ENCODE data around the gene TEX19.
A peak's percentile ranks its signal among the peaks of the same experiment; 100 is the strongest.

Gene TEX19

DNA sequence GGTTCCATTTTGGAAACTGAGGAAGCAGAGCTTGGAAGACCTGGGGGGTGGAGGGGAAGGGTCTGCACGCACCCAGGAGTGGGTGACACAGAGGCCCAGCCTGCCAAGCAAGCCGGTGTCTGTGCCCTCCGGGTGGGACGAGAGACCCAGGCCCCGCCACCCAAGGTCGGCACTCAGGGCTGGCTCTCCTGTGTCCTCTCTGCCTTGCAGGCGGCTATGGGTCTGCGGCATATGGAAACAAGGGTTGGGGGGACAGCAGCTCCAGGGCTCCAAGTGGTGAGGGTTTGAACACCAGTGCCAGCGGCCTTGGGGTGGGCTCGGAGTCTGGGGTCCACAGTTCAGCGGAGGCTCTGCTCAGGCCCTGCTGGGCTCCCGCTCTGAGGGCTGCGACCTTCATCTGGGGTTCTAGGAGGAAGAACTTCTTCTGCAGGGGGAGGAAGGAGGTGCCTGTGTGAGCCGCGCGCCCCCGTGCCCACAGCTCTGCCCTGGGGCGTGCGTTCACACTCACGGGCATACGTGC lies 37.0 kb upstream of the TEX19 start:
- DNase-seq = no peak

DNA sequence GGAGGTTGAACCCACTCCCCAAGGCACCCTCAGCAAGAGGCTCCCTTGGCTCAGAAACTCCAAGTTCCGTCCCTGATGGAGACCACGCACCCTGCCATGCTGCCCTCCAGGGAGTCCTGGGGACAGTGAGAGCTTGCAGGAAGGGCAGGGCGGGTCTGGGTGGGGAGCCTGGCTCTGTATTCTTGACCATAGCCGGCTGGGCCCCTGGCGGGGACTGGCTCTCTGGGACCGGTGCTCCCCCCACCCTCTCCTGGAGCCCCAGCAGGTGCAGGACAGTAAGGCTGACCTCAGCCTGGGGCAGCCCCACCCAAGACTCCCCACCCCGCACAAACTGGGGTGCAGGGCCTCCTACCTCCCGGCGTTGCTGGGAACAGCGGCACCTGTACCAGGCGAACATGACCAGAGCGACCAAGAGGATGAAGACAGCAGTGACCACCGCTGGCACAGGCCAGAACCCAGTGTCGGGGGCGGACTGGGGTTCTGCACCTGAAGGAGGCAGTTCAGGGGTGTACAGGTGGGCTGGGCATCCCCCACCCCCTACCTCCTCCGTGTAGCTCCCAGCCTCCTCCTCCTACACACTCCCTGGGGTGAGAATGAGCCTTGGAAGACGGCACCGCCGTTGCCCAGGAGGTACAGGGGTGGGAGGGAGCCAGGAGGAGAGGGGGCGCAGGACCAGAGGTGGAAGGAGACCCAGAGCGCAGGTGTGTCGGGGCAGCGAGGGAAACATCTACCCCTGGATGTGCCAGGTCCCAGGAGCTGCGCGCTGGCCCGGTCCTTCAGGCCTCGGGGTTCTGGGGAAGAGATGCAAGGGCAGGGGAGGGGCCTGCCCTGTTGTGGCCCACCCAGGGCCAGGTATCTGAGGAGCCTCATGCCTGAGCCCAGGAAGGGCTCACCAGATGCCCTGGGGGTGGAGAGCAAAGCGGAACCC lies 36.3 kb upstream of the TEX19 start:
- no peak for DNase-seq

DNA sequence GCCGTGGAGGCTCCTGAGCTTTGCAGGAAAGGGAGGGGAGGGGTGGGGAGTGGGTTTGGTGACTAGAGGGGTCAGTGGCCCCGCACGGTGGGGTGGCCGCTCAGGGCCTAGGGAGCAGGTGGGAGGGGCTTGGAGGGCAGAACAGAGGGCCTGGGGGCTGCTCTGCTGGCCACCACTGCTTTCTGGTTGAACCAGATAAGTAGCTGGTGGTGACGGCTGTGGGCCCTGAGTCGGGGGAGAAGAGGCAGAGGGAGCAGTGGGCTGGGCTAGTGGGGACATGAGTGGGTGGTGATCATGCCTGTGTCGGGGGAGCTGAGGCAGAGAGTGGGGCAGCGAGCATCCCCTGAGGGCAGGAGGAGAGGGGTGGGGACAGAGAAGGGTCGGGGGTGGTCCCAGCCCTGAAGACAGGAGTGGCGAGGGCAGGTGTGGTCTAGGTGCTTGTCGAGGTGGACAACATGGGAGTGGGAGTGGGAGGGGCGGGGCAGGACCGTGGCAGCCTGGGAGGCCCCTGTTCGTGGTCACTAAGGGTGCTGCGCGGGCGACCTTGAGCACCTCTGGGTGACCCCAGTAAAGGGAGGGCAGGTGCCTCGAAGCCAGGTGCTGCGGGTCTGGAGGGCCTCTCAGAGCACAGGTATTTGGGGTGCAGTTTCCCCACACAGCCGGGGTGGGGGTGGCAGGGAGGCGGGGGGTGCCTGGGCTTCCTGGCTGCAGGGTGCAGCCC lies 35.4 kb upstream of the TEX19 start:
- no peak for DNase-seq

DNA sequence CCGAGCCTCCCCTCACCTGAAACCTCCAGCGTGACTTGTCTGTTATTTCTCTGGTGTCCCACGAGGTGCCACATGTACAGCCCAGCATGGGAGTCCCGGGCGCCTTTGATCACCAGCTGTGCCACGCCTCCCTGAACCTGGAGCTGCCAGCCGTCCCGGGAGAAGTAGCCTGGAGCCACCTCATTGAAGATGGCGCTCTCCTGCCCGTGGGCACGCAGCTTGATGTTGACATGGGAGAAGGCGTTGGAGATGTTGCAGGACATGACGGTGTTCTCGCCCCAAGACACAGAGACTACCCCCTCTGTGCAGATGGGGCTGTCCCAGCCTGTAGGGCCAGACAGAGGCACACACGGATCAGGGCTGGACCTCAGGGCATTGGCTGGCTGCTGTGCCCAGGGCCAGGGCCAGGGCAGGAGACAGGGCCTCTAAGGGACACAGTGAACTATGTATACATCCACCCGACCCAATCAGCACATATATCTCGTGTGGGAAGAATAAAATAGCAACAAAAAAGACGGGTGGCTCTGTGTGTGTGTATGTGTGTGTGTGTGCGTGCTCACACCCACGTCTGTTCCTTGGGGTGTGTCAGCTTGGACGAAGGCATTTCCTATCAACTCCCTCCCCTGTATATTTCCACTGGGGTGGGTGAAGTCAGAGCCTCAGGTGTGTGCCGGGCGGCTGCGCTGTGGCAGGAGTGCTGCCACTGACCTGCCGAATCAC lies 34.3 kb upstream of the TEX19 start:
- peak; percentile 27 for DNase-seq

DNA sequence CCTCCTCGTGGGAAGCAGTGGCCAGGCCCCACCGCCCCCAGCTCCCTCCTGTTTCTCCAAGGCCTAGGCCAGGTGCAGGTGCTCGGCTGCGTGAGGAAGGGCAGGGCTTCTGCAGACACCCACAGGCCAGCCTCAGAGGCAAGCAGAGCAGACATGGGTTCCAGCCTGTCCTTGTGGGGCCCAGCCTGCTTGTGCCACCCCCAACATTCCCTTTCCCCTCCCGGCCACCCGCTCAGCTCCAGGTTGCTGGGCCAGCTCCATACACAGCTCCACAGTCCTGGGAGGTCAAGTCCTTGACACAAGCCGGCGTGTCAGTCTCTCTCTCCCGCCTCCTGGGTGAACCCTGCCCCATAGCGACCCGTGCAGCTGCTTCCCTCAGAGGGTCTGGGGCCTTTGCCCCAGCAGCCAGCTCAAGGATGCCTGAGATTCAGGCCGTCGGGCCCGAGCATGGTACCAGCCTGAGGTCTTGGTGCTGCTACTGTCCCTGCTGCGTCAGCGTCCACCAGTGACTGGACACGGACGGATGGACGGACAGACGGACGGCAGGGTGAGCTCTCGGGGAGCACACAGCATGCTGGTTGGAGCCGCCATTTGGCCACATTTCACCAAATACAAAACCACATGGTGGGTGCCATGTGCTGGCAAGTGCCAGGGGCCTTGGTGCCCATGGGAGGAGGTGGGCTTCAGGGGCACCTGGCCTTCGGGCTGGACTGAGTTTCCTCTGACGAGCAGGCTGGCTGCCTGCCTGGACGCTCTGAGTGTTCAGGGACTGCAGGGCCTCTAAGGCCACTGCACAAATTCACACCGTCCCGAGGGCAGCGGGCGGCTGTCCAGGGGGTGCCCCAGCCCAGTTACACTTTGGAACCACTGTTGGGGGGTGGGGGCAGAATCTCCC lies 33.5 kb upstream of the TEX19 start:
- DNase-seq = no peak

DNA sequence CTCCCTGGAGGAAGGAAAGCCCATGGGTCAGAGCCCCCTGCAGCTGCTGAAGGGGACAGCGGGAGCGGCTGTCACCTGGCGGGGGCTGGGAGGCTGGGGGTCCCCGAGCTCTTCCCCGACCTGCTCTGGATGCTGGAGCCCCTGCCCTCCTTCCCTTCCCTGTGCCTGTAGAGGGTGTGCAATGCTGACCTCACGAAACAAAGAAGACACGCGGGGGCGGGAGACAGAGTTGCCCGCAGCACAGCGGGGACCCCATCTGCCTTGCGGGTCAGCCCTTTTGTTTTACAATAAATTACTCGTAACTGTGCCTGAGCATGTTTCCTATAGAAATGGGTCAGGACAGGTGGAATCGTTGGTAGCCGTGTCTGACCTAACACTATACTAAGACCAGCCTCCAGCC lies 31.8 kb upstream of the TEX19 start:
- DNase-seq = no peak

DNA sequence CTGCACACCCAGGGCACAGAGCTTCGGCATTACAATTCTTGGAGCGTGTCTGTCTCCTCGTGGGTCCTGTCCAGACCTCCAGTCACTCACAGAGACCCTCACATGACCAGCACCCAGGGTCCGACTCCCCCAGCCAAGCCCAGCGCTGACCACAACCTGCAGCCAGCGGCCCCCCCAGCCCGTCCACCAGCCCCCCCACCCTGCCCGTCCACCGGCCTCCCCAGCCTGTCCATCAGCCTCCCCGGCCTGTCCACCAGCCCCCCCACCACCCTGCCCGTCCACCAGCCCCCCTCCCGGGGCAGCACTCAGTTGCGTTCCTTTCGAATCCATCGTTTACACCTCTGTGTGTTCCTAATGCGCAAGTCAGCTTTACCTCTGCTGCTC lies 31.3 kb upstream of the TEX19 start:
- DNase-seq = no peak

DNA sequence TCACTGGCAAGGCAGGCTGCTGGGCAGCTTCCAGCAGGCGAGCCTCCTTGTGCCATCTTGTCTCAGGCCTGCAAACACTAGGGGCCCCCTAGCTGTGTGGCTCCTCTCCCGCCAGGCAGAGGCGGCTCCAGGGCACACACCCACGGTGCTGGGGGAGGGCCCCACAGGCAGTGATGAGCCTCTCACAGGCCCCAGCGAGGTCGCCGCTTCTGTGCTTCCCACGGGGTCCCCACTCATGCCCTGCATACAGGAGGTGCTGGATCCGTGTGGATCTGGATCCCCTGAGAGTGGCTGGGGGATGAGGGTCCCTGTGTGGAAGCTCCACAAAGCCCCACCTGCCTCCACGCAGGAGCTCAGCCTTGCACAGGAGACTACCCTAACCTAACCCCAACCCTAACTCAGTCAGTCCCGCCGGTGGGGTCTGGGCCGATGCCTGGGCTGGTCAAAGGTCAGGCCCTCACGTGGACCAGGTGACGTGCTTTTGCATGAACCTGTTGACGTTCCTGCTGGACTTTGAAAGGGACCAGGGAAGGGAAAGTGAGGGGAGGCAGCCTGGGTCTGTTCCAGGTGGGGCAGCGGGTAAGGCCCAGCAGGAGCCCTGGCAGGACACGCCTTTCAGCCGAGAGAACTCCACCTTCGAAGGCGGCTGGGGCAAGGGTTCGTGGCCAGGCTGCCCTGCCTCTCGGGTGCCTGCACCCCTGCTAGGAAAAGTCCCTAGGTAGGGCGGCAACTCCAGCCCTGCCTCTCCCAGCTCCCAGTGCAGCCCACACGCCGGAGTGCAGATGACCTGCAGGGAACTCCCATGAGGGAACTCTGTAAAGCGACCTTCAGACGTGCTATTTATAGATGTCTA lies 30.7 kb upstream of the TEX19 start:
- no peak for DNase-seq

DNA sequence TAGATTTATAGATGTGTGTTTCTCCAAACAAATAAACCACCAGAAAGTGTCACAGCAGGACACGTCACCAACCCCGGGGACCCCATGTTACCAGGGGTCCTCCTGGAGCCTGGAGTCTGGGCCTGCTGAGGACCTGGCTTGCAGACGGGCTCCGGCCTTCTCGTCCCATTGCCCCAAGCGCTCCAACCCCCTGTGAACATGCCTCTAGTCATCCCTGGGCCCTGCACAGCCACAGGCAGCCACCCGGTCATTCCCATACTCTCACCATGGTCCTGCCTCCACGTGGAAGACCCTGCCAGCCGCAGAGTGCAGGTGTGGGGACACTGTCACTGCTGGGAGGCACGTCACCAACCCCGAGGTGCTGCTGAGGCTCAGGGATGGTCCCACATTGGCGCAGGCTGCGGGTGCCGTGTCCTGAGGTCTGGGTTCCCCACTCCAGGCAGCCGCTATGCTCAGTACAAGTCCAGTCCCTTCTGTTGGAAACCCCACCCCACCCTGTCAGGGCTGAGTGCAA lies 30.0 kb upstream of the TEX19 start:
- no peak for DNase-seq

DNA sequence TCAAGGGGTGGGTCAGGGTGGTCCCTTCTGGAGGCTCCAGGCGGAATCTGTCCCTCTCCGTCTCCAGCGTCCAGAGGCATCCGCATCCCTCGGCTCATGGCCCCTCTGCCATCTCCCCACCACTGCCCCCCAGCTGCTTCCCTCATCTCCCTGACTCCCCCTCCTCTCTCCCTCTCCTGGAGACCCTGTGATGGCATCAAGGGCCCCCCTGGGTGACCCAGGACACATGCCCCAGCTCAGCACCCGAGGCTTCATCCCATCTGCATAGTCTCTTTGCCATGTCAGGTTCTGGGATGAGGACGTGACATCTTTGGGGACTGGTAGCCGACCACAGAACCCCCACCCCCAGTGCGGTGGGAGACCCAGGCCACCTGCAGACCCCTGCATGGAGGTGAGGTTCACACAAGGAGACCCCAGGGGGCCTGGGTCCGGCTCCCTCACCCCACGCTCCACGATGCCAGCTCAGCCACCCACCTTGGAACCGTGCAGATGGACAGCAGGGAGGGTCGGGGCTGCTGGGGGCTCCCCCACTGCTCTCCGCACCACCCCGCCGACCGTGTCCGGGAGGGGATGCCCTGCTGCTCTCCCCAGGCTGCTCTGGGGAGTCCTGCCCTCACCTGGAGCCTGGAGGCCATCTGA lies 29.2 kb upstream of the TEX19 start:
- no peak for DNase-seq

DNA sequence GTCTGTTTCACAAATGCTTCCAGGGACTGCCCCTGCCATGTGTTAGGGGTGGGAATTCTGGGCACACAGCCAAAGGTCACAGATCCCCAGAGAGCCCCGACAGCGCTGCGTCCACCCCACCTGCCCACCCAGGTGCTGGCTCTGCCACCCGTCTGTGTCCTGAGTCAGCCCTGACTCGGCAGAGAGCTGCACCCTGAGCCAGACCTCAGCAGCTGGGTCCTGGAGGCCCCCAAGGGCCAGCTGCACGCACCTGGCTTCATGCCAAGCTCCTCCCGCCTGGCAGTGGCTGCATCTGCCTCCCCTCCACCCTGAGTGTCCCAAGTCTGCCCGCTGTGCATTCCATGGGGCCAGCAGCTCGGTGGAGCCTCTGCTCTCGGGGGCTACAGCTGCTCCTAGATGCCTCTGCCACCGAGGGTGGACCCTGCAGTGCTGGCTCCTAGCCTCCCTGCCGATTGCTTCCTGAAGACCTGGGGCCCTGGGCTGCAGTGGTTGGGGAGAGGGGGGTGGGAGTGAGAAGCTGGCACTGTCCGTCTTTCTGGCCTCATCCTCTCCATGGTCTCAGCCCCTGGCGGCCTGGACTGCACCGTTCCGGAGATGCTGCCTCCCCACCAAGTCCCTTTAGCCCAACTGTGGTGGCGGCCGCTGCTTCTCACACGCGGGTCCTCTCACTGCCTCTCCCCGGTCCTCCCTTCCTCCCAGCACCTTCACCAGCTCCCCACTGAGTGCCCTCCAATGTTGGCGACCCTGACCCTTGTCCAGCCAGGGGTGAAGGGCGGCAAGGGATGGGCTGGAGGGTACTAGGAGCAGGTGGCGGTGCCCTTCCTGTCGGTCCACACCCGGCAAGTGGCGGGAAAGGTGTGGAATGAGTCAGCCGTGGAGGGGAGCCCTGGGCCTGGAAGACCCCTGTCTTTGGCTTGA lies 28.5 kb upstream of the TEX19 start:
- DNase-seq = no peak

DNA sequence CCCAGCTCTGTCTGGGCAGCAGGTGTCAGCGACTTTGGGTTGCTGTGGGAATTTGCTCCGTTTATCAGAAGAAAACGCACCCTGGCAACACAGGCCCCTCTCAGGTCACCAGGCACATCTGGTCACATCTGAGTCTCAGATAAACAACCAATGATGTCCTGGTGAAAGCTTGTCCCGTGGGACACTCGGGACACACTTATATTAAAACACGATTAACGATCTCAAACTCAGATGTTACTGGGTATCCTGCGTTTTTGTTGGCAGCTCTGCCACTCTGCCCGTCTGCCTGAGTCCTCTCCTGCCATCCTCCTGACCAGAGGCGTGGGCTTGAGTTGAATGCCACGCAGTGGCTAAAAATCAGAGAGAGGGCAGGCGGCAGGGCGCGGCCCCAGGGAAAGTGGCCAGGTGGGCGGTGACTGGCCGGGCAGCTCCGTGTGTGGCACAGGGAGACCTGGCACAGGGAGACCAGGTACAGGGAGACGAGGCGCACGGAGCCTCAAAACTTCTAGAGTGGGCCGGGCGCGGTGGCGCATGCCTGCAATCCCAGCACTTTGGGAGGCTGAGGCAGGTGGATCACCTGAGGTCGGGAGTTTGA lies 27.6 kb upstream of the TEX19 start:
- DNase-seq = no peak

DNA sequence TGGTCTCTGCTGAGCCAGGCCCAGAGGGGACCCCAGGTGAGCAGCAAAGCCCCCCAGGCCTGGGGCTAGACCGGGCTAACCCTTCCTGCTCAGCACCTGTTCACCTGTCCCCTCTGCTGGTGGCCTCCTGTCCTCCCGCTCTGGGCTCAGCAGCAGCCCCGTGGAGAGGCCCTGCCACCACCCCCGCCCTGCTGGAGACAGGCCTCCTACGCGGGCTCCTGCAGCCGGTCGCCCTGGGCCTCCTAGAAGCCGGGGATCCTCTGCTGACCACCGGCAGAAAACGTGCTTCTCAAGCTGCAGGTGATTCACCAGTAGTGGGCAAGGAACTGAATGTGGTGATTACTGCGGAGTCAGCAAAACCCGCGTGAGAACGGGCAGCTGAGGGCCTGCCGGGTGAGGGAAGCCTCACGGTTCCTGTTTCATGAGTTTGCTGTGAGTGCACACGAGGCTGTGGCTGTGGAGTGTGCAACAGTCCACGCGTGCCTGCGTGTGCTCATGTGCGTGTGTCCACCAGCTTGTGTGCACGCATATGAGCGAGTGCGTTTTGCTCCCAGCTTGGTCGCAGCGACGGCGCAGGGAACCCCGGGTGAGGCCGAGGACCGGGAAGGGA lies 26.3 kb upstream of the TEX19 start:
- peak; percentile 36 for DNase-seq

DNA sequence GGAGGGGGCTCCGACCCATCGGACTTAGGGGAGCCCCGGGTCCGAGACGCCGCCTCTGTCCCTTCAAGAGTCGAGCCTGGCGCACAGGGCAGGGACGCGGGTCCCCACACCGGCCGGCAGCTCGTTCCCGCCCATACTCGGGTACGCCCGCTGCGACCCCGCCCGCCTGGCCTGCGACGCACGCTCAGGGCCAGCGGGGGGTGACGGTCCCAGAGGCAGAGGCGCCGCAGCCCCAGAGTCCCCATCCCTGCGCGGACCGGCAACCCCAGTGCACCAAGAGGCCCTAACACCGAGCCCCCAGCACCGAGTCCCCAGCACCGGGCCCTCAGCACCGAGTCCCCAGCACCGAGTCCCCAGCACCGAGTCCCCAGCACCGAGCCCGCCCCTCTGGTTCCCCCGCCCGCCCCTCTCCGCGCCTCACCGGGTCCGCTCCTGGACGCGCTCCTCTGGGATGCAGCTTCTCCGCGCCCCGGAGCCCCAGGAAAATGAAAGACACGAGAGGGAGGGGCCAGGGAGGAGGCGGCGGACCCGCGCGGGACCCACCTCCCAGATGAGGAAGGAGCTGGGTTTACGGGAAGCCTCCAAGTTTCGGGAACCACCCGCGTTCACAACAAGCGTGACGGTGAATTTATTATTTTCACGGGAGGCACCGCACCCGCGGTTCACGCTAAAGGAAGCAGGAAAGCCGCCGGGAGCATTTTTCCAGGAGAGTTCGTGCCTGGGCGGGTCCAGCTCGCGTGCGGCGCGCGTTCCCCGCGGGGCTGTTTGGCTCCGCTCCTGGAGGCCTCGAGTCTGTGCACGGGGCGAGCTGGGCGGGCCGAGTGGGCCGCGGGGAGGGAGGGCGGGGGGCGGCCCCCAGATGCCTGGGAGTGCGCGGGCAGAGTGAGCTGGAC lies 25.5 kb upstream of the TEX19 start, which contains the start of gene SECTM1:
Gene SECTM1, minus strand, starts transcription at position 488 of the 893 bp plus-strand sequence. CDS start 6,526 bp downstream, outside the sequence.
- DNase-seq = peak; percentile 20

DNA sequence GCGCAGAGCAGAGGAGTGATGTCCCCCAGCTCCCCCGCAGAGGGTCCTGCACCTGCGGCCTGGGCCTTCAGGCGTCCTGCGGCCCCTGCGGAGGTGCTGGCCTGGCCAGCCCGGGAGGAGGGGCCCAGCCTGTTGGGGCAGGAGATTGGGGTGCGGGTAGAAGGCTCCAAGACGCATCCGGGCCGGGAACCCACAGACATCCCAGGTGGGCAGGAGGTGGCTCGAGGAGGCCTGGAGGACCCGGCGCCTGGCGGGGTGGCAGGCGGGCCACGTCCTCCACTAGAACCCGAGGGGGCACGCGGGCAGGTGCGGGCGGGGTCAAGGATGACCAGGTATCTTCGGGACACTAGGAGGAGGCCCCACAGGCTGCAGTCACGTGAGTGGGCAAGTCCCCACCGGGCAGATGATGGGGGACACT lies 24.8 kb upstream of the TEX19 start:
- DNase-seq = no peak

DNA sequence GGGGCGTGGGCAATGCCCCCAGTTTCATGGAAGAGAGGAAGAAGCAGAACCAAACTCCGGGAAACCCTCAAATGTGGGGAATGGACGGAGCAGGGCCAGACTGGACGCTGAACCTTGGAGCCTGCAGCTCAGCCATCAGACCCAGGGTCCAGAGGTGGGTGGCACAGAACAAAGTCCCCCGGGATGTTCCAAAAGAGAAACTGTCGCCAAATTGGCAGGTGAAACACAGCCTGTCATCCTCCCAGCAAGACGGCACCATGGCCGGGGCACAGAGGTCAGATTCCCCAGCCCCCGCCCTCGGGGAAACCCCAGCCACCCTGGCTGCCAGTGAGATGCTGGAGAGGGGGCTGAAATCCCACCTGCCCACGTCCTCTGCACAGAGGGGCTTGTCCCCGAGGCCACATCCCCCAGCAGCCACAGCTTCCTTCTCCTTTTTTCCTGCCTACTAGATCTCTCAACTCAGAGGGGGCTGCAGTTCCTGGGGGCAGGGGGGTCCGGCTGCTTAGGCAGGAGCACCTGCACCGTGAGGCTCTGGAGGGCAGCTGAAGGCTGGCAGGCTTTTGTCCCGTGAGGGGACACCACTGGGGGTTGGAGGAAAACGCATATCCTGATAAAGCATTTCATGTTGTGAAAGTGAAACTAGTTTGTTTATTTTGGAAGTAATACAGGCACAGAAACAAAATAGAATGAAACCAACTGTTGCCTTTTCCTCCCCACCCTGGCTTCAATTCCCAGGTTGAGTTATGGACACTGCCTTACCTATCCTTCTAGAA lies 24.2 kb upstream of the TEX19 start:
- peak; percentile 17 for DNase-seq

Data from activated naive CD4-positive, alpha-beta T cell treated with Interleukin-2 at 50 U/mL for 16 hours (primary cell).